Esophagus muscularis mucosa (tissue), 4 donors: Measurements from ENCODE around the gene ANXA6.

Experiments
- CTCF ChIP-seq, 3 experiments: fragments of 200-600 bp in 2 of 3; fragments of 450-650 bp in 1 of 3; sonication (generic) in 2 of 3; IDR thresholded peaks; one replicate each; pipeline ENCODE4 v1.5.1; 2017 to 2019; ENCODE audit warnings: antibody characterized with exemption in 3 of 3, mild to moderate bottlenecking in 2 of 3, moderate library complexity in 1 of 3
- EP300 ChIP-seq: sonication (generic); formaldehyde crosslinking; IDR thresholded peaks from one replicate; pipeline ENCODE4 v1.6.1; 2017; ENCODE audit warnings: antibody characterized with exemption
- POLR2A ChIP-seq: fragments of 450-650 bp; IDR thresholded peaks from one replicate; pipeline ENCODE4 v1.6.1; 2017; ENCODE audit warnings: antibody characterized with exemption, moderate library complexity, mild to moderate bottlenecking, low read depth
- POLR2AphosphoS5 ChIP-seq, 2 donors: sonication (generic); formaldehyde crosslinking; IDR thresholded peaks; one replicate each; pipeline ENCODE4 v1.6.1; 2017; ENCODE audit warnings: antibody characterized with exemption in 2 of 2

- no peak for TF ChIP-seq EP300
- no peak for TF ChIP-seq CTCF (IDR thresholded peaks at IDR 0.05)
- no peak for TF ChIP-seq POLR2A
- no peak for TF ChIP-seq POLR2AphosphoS5 (IDR thresholded peaks at IDR 0.05)
These were observed 61.6 kb downstream of the ANXA6 start for GRCh38 chr5:151096001-151096373.
